Tibial artery (tissue), 4 donors: ENCODE measurements around the gene PROX2.

Experiments used
- DNase-seq, 2 donors: peaks; one replicate each; pipeline ENCODE4 v3.0.0-alpha.2; 2019
- H3K27ac ChIP-seq, 2 donors: fragments of 200-600 bp; sonication (generic) in 1 of 2; 1 replicate in 1 of 2; 2 replicates in 1 of 2; pipeline ENCODE4 v1.5.1; 2018 to 2019; ENCODE audit warnings: mild to moderate bottlenecking in 1 of 2
- H3K27me3 ChIP-seq, 2 donors: fragments of 200-600 bp; sonication (generic) in 1 of 2; one replicate each; pipeline versions ENCODE4 v1.5.1 to v1.6.0; 2016 to 2019
- H3K36me3 ChIP-seq, 3 donors: fragments of 200-600 bp; sonication (generic) in 2 of 3; one replicate each; pipeline ENCODE4 v1.5.1; 2016 to 2019; ENCODE audit warnings: mild to moderate bottlenecking in 2 of 3
- H3K4me1 ChIP-seq, 4 donors: fragments of 200-600 bp; sonication (generic) in 2 of 4; 1 replicate in 3 of 4; 2 replicates in 1 of 4; pipeline ENCODE4 v1.5.1; 2016 to 2019
- H3K4me3 ChIP-seq, 2 donors: fragments of 200-600 bp; sonication (generic) in 1 of 2; 1 replicate in 1 of 2; 2 replicates in 1 of 2; pipeline ENCODE4 v1.5.1; 2018 to 2019; ENCODE audit warnings: mild to moderate bottlenecking in 2 of 2
- H3K9me3 ChIP-seq, 3 donors: fragments of 200-600 bp; sonication (generic) in 1 of 3; one replicate each; pipeline ENCODE4 v1.5.1; 2016 to 2019
- CTCF ChIP-seq, 2 experiments: fragments of 200-600 bp in 1 of 2; fragments of 450-650 bp in 1 of 2; IDR thresholded peaks; one replicate each; pipeline ENCODE4 v1.5.1; 2017 to 2019; ENCODE audit warnings: antibody characterized with exemption in 2 of 2, mild to moderate bottlenecking in 1 of 2, moderate library complexity in 1 of 2
- intact Hi-C: fragments of 100-400 bp; cut with DNase I; formaldehyde crosslinking; loops from one replicate; pipeline ENCODE4 v1.15.0; 2023; ENCODE audit warnings: low total_unique reads

Gene PROX2

GRCh38 chr14:74879427-74880182 is 3.7 kb upstream of the PROX2 start:
- DNase-seq, result no peak
- Histone ChIP-seq H3K27me3 (no peaks in the 10 kb centered on the region), H3K27ac (no peak overlapping the region), H3K9me3 (no peaks in the 10 kb centered on the region), H3K4me1 (peaks cover 0 to 28% (median 19%) of the 10 kb centered on the region in 4 donors), H3K36me3 (no peaks in the 10 kb centered on the region), H3K4me3 (no peak overlapping the region)
- intact Hi-C loops, result no loop called here
- no peak for TF ChIP-seq CTCF (IDR thresholded peaks at IDR 0.05)

- intact Hi-C loops, result no loop called here
- Histone ChIP-seq H3K4me1 (no peaks in the 10 kb centered on the region), H3K27me3 (no peaks in the 10 kb centered on the region), H3K9me3 (no peaks in the 10 kb centered on the region), H3K36me3 (no peaks in the 10 kb centered on the region), H3K4me3 (no peak overlapping the region), H3K27ac (no peak overlapping the region)
- no peak for TF ChIP-seq CTCF (IDR thresholded peaks at IDR 0.05)
- DNase-seq, result no peak
Observed at GRCh38 chr14:74875204-74875603, 741 bp downstream of the PROX2 start.

- intact Hi-C loops, result no loop called here
- Histone ChIP-seq H3K27me3 (no peaks in the 10 kb centered on the region), H3K9me3 (no peaks in the 10 kb centered on the region), H3K4me3 (no peak overlapping the region), H3K36me3 (no peaks in the 10 kb centered on the region), H3K27ac (no peak overlapping the region), H3K4me1 (no peaks in the 10 kb centered on the region)
- no peak for DNase-seq
- no peak for TF ChIP-seq CTCF (IDR thresholded peaks at IDR 0.05)
Observed at GRCh38 chr14:74871819-74872218, 4.1 kb downstream of the PROX2 start.

- no peaks in the 10 kb centered on the region for H3K4me1 ChIP-seq
- H3K4me3 ChIP-seq, result no peak overlapping the region
- H3K27ac ChIP-seq, result no peak overlapping the region
- intact Hi-C loops, result no loop called here
- H3K36me3 ChIP-seq, result no peaks in the 10 kb centered on the region
- no peaks in the 10 kb centered on the region for H3K9me3 ChIP-seq
- TF ChIP-seq CTCF (IDR thresholded peaks at IDR 0.05), result no peak
- no peak for DNase-seq
- H3K27me3 ChIP-seq, result no peaks in the 10 kb centered on the region
Observed at GRCh38 chr14:74868739-74869138, 7.2 kb downstream of the PROX2 start.

- peak in 1 of 2 donors; percentile 37 for DNase-seq
- Histone ChIP-seq H3K27me3 (no peaks in the 10 kb centered on the region), H3K4me1 (no peaks in the 10 kb centered on the region), H3K9me3 (no peaks in the 10 kb centered on the region), H3K4me3 (no peak overlapping the region), H3K27ac (no peak overlapping the region), H3K36me3 (no peaks in the 10 kb centered on the region)
- TF ChIP-seq CTCF (IDR thresholded peaks at IDR 0.05), result no peak
- intact Hi-C loops, result no loop called here
Observed at GRCh38 chr14:74867673-74868072, 8.3 kb downstream of the PROX2 start.
